C1 segment of cervical spinal cord (tissue), 14 donors: ENCODE data around the gene UCN3.
A peak's percentile ranks its signal among the peaks of the same experiment; 100 is the strongest.
"Not testable (repeated sequence)": the region's sequence is repeated elsewhere in the genome, so short reads cannot be mapped to it uniquely, and the experiment has no call there.

Source experiments
- DNase-seq, 14 donors: peaks; one replicate each; lab custom pipeline; 2025; lab: John Stamatoyannopoulos, UW

UCN3 gene

DNA sequence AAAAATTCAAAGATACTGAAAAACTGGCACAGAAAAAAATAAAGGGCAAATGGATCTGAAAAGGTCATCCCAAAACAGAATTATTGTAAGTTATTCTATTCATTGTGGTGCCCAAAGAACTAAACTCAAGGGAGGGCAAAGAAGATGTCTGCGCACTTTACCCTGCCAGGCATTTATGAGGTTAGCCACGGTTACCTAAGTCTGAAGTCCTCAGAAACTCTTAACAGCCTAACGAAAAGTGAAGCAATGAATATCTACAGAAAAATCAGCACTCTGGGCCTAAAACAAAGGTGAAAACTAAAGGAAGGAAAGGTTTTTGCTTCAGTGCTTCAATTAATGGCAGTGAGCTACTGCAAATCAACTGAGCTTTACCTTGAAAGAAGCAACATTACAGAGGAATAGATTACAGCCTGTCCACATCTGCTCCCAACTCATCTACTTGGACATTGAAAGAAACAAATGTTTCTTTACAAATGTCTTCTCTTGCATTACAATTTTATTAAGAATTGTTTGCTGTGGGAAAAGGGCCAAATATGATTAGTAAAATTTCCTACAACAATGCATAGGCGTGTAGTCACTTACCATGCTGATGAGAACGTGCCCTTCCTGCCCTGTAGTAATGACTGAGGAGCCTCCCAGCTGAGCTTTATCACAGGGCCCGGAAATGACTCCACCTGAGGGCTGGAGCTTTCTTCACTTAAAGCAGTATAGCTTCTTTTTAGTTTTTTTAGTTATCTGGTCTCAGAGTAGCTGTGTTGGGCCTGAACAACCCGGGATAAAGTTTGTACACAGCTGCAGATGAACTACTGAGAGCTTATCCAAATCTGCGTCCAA lies 39.7 kb downstream of the UCN3 start, which contains the start of gene TUBAL3:
TSS of gene TUBAL3 (minus strand) at position 621 of the 834 bp plus-strand sequence. CDS start at position 585, 36 bp downstream.
- DNase-seq, result no peak

DNA sequence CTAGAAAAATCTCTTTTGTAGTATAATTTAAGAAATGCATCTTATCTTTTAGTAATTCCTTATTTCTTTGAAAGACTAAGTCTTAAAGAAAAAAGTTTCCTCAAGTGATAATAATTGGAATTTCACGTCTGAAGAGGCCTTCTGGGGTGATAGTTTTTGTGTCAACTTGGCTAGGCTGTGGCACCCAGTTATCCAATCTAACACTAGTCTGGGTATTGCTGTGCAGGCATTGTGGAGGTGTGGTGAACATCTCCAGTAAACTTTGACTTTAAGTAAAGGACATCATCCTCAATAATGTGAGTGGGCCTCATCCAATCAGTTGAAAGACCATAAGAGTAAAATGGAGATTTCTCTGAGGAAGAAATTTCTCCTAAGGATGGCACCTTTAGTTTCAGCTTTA lies 42.2 kb downstream of the UCN3 start:
- DNase-seq, result no peak

DNA sequence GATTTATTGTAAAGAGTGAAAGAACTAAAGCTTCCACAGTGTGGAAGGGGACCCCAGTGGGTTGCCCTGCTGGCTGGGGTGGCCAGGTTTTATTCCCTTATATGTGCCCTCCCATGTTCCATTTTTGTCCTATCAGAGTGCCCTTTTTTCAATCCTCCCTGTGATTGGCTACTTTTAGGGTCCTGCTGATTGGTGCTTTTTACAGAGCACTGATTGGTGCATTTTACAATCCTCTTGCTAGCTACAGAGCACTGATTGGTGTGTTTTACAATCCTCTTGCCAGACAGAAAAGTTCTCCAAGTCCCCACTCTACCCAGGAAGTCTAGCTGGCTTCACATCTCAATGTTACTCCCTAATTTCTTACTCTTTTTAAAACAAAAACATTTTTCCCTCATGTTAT lies 46.0 kb downstream of the UCN3 start:
- not testable (repeated sequence) for DNase-seq

DNA sequence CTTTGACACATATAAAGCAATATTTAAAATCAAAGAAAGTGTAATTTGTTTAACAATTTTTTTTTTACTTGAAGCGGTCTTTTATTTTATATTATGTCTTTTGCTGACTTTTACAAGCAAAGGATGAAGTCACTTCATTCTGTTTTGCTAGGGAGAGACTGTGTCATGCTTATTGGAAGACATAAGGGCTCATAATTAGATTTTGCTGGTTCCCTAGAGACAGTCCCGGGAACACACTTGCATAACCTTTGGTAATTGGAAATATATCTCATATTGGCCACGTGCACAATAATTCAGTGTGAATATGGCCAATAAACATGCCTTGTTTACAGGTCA lies 47.1 kb downstream of the UCN3 start:
- DNase-seq, result no peak

DNA sequence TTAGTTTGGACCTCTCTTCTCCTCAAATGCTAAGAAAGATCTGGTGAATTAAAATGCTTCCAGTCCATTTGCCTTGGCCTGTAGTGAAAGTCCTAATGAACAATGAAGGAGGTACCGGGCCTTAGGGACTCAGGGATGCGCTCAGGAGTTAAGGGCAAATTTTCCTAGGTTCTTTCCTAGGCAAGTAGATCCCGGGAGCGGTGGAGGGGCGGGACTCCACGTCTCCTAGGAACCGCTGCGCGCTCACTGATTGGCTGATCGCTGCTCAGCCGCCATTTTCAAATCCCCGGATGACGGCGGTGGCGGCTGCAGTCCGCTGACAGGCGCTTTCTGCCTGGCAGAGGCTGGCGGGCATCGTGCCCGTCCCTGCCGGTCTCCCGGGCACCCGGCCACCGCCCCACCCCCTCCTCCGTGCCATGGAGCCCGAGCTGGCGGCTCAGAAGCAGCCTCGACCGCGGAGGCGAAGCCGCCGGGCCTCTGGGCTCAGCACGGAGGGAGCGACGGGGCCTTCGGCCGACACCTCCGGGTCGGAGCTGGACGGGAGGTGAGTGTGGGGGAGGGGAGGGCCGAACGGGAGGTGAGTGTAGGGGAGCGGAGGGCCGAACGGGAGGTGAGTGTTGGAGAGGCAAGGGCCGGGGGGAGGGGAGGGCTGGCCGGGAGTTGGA lies 47.6 kb downstream of the UCN3 start, which contains the start of gene NET1:
TSS of gene NET1 (plus strand) at position 281 of the 665 bp plus-strand sequence. CDS start at position 417, 136 bp downstream.
- peak; percentile 48 to 94 (median 88) for DNase-seq

DNA sequence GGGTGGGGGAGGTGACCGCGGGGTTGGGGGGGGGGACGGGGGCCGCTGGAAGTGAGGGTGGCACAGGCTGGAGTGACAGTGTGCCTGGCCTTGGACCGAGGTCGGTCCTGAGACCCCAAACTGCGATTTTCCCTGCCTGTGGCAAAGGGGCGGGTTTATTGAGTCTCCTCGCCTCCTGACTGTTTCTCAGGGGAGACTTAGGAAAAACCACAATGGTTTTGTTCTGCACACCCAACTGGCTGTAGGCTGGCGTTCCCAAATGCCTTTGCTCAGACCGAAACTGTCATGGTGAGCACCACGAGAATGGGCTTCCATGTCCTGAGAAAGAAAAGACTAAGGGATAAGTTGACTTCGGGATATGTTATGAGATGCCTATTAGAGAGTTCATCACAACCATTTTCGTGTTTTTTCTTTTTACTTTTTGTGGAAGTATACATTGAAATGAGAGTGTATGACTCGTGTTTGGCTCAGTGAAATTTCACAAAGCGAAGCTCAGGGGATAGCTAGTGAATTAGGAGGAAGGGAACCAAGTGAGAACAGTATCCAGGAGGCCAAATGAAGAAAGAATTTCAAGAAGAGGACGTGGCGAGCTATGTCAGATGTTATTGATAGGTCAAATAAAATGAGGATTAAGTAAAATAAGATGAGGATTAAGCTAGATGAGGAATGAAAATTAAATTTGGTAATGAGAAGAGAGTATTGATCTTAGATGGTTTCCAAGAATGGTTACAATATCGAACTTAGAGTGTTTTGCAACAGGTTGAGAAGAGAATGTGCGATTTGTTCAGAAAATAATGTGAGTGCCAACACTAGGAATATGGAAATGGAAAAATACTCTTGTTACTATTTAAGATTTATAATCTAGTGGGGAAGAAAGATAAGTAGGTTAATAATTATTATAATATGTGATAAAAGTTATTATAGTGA lies 48.5 kb downstream of the UCN3 start:
- peak in 3 of 14 donors; percentile 41 to 64 (median 45) for DNase-seq

DNA sequence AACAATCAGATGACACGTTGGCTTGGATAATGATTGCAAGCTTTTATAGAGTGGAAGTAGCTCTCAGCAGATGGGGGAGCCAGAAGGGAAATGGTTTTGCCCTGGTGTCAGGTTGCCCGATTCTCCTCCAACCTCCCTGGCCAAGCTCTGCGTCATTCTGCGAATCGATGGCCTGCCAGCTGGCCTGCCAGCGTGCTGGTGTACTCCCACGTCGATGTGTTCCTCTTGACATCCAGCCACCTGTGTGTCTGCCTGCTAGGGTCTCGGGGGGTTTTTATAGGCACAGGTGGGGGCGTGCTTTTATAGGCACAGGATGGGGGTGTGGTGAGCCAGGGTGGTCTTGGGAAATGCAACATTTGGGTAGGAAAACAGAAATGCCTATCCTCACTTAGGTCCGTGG lies 52.2 kb downstream of the UCN3 start:
- DNase-seq, result peak in 3 of 14 donors; percentile 2 to 89 (median 20)

DNA sequence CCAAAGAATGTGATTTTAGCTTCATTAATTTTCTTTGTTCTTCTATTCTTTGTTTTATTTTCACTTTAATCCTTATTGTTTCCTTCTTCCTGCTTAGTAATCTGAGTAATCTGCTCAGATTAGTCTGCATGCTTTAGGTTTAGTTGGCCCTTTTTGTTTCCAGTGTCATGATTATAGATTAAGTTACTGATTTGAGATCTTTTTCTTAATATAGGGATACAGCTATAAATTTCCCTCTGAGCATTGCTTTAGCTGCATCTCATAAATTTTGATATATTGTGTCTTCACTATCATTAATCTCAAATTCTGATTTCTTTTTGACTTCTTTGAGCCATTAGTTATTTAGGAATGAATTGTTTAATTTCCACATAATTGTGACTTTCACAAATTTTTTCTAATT lies 53.8 kb downstream of the UCN3 start:
- DNase-seq, result no peak

DNA sequence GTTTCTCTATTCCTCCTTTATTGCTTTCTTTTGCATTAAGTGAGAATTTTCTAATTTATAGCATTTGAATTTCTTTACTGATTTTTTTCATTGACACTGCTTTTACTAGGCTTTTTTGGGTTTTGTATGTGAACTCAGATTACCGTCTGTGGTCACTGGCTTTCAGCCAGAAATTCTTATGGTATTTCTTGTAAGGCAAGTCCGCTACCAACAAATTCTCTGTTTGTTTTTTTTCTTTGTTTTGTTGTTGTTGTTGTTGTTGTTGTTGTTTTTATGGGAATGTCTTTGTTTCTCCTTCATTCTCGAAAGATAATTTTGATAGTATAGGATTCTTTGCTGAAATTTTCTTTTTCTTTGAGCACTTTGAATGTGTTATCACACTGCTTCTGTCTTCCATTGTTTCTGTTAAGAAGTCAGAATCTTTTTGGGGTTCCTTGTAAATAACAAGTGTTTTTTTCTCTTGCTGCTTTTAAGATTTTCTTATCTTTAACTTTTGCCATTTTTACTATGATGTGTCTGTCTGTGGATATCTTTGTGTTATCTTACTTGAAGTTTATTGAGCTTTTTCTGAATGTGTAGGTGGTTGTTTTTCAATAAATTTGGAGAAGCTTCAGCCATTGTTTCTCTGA lies 54.8 kb downstream of the UCN3 start:
- DNase-seq, result no peak

DNA sequence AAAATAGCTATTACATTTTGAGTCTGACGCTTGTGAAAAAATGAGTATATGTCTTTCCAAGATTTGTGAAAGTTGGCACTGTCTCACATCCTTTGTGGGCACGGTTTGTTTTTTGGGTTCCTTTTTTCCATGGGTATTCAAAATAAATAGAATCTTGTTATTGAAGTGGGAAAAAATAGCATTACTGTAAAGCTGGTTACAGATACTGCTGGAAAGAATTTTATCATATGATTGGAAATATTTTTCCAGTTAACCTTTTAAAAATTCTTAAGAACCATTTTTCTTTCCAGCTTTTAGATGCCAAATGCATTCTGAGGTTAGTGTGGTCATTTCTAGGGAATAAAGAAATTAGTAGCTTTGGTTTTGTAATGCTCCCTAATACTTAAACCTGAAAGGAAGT lies 59.0 kb downstream of the UCN3 start:
- no peak for DNase-seq
